Sigmoid colon (tissue), 4 donors: ENCODE measurements around the gene PASD1.

Experiments
- CTCF ChIP-seq, 4 experiments: fragments of 450-650 bp in 3 of 4; fragments of 200-600 bp in 1 of 4; IDR thresholded peaks; one replicate each; pipeline ENCODE4 v1.5.1; 2016 to 2019; ENCODE audit warnings: antibody characterized with exemption in 4 of 4, mild to moderate bottlenecking in 3 of 4, moderate library complexity in 2 of 4
- EP300 ChIP-seq, 4 donors: sonication (generic); formaldehyde crosslinking; IDR thresholded peaks; one replicate each; pipeline ENCODE4 v1.6.1; 2017; ENCODE audit warnings: antibody characterized with exemption in 4 of 4
- POLR2A ChIP-seq, 2 donors: fragments of 450-650 bp; IDR thresholded peaks; one replicate each; pipeline ENCODE4 v1.6.1; 2016; ENCODE audit warnings: antibody characterized with exemption in 2 of 2, mild to moderate bottlenecking in 2 of 2, moderate library complexity in 2 of 2
- POLR2AphosphoS5 ChIP-seq, 4 donors: sonication (generic); formaldehyde crosslinking; IDR thresholded peaks; one replicate each; pipeline ENCODE4 v1.6.1; 2017; ENCODE audit warnings: antibody characterized with exemption in 4 of 4

- TF ChIP-seq CTCF (IDR thresholded peaks at IDR 0.05) (no peak), EP300 (IDR thresholded peaks at IDR 0.05) (no peak), POLR2A (IDR thresholded peaks at IDR 0.05) (no peak), POLR2AphosphoS5 (IDR thresholded peaks at IDR 0.05) (no peak)
Observed at GRCh38 chrX:151701531-151701930, 138.1 kb downstream of the PASD1 start.
